Activated CD4-positive, alpha-beta T cell treated with anti-CD3 and anti-CD28 coated beads, Interleukin-2, amount 10 ng/mL, durations not matched to agents 24 days and 14 days (primary cell): ENCODE measurements around the gene SYNJ2BP. TPM values are rescaled to one million over a fixed set of nuclear protein-coding genes. Genes with fewer than 3 reads are reported as not detected.

Experiments used
- total RNA-seq: library from RNA; stranded (reverse); gene quantifications from 2 replicates; pipeline ENCODE4 v1.2.3, GENCODE V29; 2022

The SYNJ2BP gene
- total RNA-seq, 1 donor from 2014 or later = 2.2 TPM

Other genes with a start within 250 kb of the SYNJ2BP start
- 0.36 and 0.79 TPM in 2 replicates for gene SLC8A3, start 228.1 kb downstream of the SYNJ2BP start, total RNA-seq
- 65.8 and 79.0 TPM in 2 replicates for gene COX16, start 57.4 kb downstream of the SYNJ2BP start, total RNA-seq
- gene ADAM21, start 35.1 kb upstream of the SYNJ2BP start, total RNA-seq = not detected in 2 replicates
- 0.19 and 0.44 TPM in 2 replicates for gene ADAM20, start 117.9 kb upstream of the SYNJ2BP start, total RNA-seq
- gene MED6, start 183.6 kb upstream of the SYNJ2BP start, total RNA-seq = 57.0 and 59.7 TPM in 2 replicates
- 4.8 and 5.8 TPM in 2 replicates for gene TTC9, start 224.8 kb upstream of the SYNJ2BP start, total RNA-seq